ENCODE results near the gene MTHFD1.

DNA sequence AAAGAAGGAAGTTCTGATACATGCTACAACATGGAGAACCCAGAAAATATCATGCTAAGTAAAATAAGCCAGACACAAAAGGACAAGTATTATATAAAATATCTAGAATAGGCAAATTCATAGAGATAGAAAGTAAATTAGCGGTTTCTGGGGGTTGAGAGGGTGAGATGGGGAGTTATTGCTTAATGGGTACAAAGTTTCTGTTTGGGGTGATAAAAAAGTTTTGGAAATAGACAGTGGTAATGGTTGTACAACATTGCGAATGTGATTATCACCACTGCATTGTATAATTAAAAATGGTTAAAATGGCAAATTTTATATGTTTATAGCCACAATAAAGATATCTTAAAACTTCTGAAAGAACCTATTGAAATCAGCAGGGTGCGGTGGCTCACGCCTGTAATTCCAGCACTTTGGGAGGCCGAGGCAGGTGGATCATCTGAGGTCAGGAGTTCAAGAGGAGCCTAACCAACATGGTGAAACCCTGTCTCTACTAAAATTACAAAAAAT lies 100.5 kb downstream of the MTHFD1 start:
- TF ChIP-seq POLR2A (IDR thresholded peaks at IDR 0.05; ENCODE audit: low read depth, low read length), result no peak
- TF ChIP-seq TAF1 (IDR thresholded peaks at IDR 0.05; ENCODE audit: borderline replicate concordance, low read depth, low read length), result no peak

Measured in GM12892 (cell line).